NCI-H524 treated with DMSO at 0.1 percent for 48 hours (cell line): Measurements from ENCODE around the gene DOK1.

Experiments
- DNase-seq: peaks from one replicate; lab custom pipeline; 2025; lab: John Stamatoyannopoulos, UW

DOK1 gene

GRCh38 chr2:74525717-74526648 is 28.5 kb upstream of the DOK1 start, which contains the start of gene DQX1:
Gene DQX1 (minus strand): TSS chr2:74526231. CDS start chr2:74525729, 502 bp downstream.
- no peak for DNase-seq

- DNase-seq, result no peak
Measured at GRCh38 chr2:74526649-74527230, 27.8 kb upstream of the DOK1 start.

- no peak for DNase-seq
Measured at GRCh38 chr2:74527741-74528140, 26.8 kb upstream of the DOK1 start.

- DNase-seq, result no peak
Measured at GRCh38 chr2:74528600-74529356, 25.7 kb upstream of the DOK1 start.

- DNase-seq, result peak; percentile 77
Measured at GRCh38 chr2:74529357-74530238, 24.9 kb upstream of the DOK1 start, which contains the start of the genes AUP1 and HTRA2. Gene AUP1 (minus strand): TSS chr2:74529706. CDS start chr2:74529629, 77 bp downstream. Gene HTRA2 (plus strand): TSS chr2:74529933. CDS start chr2:74530007, 74 bp downstream.

GRCh38 chr2:74530239-74531187 is 24.0 kb upstream of the DOK1 start:
- no peak for DNase-seq

GRCh38 chr2:74531666-74532065 is 22.9 kb upstream of the DOK1 start:
- no peak for DNase-seq

GRCh38 chr2:74532222-74532621 is 22.3 kb upstream of the DOK1 start:
- DNase-seq, result no peak

- no peak for DNase-seq
Measured at GRCh38 chr2:74533464-74533863, 21.1 kb upstream of the DOK1 start.

- no peak for DNase-seq
Measured at GRCh38 chr2:74534411-74534810, 20.1 kb upstream of the DOK1 start.

GRCh38 chr2:74535440-74535965 is 19.0 kb upstream of the DOK1 start:
- no peak for DNase-seq

- no peak for DNase-seq
Measured at GRCh38 chr2:74536166-74536950, 18.2 kb upstream of the DOK1 start.

GRCh38 chr2:74537140-74537539 is 17.4 kb upstream of the DOK1 start:
- no peak for DNase-seq

- DNase-seq, result no peak
Measured at GRCh38 chr2:74538881-74539339, 15.6 kb upstream of the DOK1 start.

- no peak for DNase-seq
Measured at GRCh38 chr2:74540291-74540690, 14.2 kb upstream of the DOK1 start.

GRCh38 chr2:74542978-74543377 is 11.5 kb upstream of the DOK1 start:
- no peak for DNase-seq

GRCh38 chr2:74544634-74545033 is 9.9 kb upstream of the DOK1 start:
- DNase-seq, result no peak

- no peak for DNase-seq
Measured at GRCh38 chr2:74546004-74546403, 8.5 kb upstream of the DOK1 start.

- DNase-seq, result peak; percentile 30
Measured at GRCh38 chr2:74548285-74548899, 6.1 kb upstream of the DOK1 start.
